Measurements from ENCODE around the gene BLTP3B. TPM values are rescaled to one million over a fixed set of nuclear protein-coding genes. Genes with fewer than 3 reads are reported as not detected.

The BLTP3B gene
- polyA plus RNA-seq, 6 donors from 2014 or later, result 19.9 to 34.6 (median 25.0) TPM

DNA sequence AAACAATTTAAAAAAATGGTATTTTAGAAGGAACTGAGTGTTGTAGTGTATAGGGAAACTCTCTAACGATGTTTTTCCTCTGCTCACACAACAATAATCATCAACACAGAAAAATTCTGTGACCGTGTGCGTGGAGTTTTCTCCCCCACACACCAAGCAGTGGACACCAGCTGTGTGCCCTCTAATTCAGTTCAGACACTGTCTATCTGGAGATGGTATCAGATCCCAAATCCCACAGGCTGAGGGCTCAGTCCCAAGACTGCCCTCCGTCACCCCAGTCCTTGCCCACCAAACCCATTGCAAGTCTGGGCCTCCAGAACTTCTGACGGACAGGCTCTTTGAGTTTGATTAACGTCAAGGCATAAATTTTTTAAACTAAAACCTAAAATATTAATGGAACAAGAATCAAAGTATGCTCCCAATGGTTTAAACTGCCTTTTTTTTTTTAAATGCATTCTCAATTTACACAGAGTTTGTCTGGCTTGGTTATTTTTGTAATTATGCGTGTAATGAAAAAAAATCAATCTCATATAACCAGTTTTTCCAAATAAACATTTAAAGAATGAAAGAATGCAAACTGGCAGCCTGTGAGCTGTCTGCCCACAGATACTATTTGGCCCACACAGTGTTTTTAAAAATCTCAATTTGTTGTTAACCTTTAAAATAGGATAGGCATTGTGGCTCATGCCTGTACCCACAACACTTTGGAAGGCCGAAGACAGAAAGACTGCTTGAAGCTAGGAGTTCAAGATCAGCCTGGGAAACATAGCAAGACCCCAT lies 19.2 kb downstream of the BLTP3B start:
- peaks cover 0 to 14% (median 5%) of the 10 kb centered on the region in 7 donors for H3K9me3 Mint-ChIP-seq
- DNase-seq (no peak), ATAC-seq (ENCODE audit: low read depth in 2 of 2) (no peak)
- no peaks in the 10 kb centered on the region for H3K27me3 Mint-ChIP-seq
- H3K4me3 Mint-ChIP-seq, result no peak overlapping the region
- peaks cover 5 to 8% of the 10 kb centered on the region in 2 donors for H3K36me3 Mint-ChIP-seq
- peaks cover 17 to 23% (median 22%) of the 10 kb centered on the region in 3 donors for H3K4me1 Mint-ChIP-seq
- no peak overlapping the region for H3K27ac Mint-ChIP-seq

GRCh38 chr12:100120355-100120754 lies 22.3 kb downstream of the BLTP3B start:
- peaks cover 8 to 13% of the 10 kb centered on the region in 2 donors for H3K36me3 Mint-ChIP-seq
- no peak for ATAC-seq (ENCODE audit: low read depth in 2 of 2)
- no peak overlapping the region for H3K27ac Mint-ChIP-seq

GRCh38 chr12:100115291-100115690 lies 27.4 kb downstream of the BLTP3B start:
- Mint-ChIP-seq H3K27ac (peak overlapping the region in 2 of 6 donors; percentile 4 to 30), H3K27me3 (no peaks in the 10 kb centered on the region), H3K36me3 (peaks cover 1 to 13% of the 10 kb centered on the region in 2 donors), H3K9me3 (peaks cover 0 to 9% (median 1%) of the 10 kb centered on the region in 7 donors), H3K4me3 (no peak overlapping the region), H3K4me1 (peaks cover 21 to 62% (median 53%) of the 10 kb centered on the region in 3 donors)
- no peak for DNase-seq
- ATAC-seq (ENCODE audit: low read depth in 2 of 2), result no peak

More at GRCh38 chr12:100120355-100120754, 22.3 kb downstream of the BLTP3B start:
- peaks cover 18 to 27% (median 27%) of the 10 kb centered on the region in 3 donors for H3K4me1 Mint-ChIP-seq
- peaks cover 0 to 14% (median 6%) of the 10 kb centered on the region in 7 donors for H3K9me3 Mint-ChIP-seq
- H3K27me3 Mint-ChIP-seq, result no peaks in the 10 kb centered on the region
- H3K4me3 Mint-ChIP-seq, result no peak overlapping the region
- DNase-seq, result no peak

DNA sequence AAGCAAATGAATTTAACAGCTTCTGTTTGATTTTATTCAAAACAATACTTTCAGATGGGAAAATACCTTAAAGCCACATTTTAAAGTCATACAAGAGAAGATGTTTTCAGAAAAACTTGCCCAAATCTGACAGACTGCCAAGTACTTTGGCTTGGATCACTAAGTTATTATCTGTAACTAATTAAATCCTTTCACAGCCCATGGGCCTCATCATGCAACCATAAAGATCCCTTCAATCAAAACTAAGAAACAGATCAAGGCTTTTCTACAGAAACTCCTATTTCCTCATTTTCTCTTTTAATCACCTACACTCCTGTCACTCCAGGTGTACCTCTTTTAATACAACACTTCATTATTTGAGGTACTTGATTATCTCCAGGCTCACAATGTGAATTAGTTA lies 28.1 kb downstream of the BLTP3B start:
- Mint-ChIP-seq H3K36me3 (peaks cover 0 to 10% of the 10 kb centered on the region in 2 donors), H3K9me3 (peaks cover 0 to 7% (median 1%) of the 10 kb centered on the region in 7 donors), H3K27me3 (no peaks in the 10 kb centered on the region), H3K4me3 (peak overlapping the region in 2 of 8 donors; percentile 18 to 21), H3K4me1 (peaks cover 23 to 66% (median 51%) of the 10 kb centered on the region in 3 donors), H3K27ac (peak overlapping the region in 1 of 6 donors; percentile 4)
- no peak for ATAC-seq (ENCODE audit: low read depth in 2 of 2)
- DNase-seq, result no peak

- H3K9me3 Mint-ChIP-seq, result peaks cover 0 to 7% (median 4%) of the 10 kb centered on the region in 7 donors
- DNase-seq, result no peak
- no peaks in the 10 kb centered on the region for H3K27me3 Mint-ChIP-seq
- ATAC-seq (ENCODE audit: low read depth in 2 of 2), result no peak
- peaks cover 12 to 21% of the 10 kb centered on the region in 2 donors for H3K36me3 Mint-ChIP-seq
- H3K4me3 Mint-ChIP-seq, result no peak overlapping the region
- peaks cover 17 to 52% (median 33%) of the 10 kb centered on the region in 3 donors for H3K4me1 Mint-ChIP-seq
- H3K27ac Mint-ChIP-seq, result peak overlapping the region in 1 of 6 donors; percentile 2
Observed at GRCh38 chr12:100110276-100110675, 32.4 kb downstream of the BLTP3B start.

GRCh38 chr12:100106861-100107260 lies 35.8 kb downstream of the BLTP3B start:
- no peak for DNase-seq
- Mint-ChIP-seq H3K9me3 (peaks cover 0 to 7% (median 4%) of the 10 kb centered on the region in 7 donors), H3K27ac (no peak overlapping the region), H3K27me3 (no peaks in the 10 kb centered on the region), H3K36me3 (peaks cover 12 to 25% of the 10 kb centered on the region in 2 donors), H3K4me1 (peaks cover 5 to 22% (median 11%) of the 10 kb centered on the region in 3 donors), H3K4me3 (no peak overlapping the region)
- ATAC-seq (ENCODE audit: low read depth in 2 of 2), result no peak

GRCh38 chr12:100105661-100106060 lies 37.0 kb downstream of the BLTP3B start:
- ATAC-seq (ENCODE audit: low read depth in 2 of 2) (no peak), DNase-seq (no peak)
- Mint-ChIP-seq H3K27me3 (no peaks in the 10 kb centered on the region), H3K9me3 (peaks cover 0 to 7% (median 4%) of the 10 kb centered on the region in 7 donors), H3K4me1 (peaks cover 2 to 17% (median 10%) of the 10 kb centered on the region in 3 donors), H3K4me3 (no peak overlapping the region), H3K36me3 (peaks cover 12 to 25% of the 10 kb centered on the region in 2 donors), H3K27ac (no peak overlapping the region)

GRCh38 chr12:100101000-100101399 lies 41.7 kb downstream of the BLTP3B start:
- H3K27ac Mint-ChIP-seq, result no peak overlapping the region
- peaks cover 0 to 10% (median 4%) of the 10 kb centered on the region in 3 donors for H3K4me1 Mint-ChIP-seq
- DNase-seq (no peak), ATAC-seq (ENCODE audit: low read depth in 2 of 2) (no peak)
- H3K9me3 Mint-ChIP-seq, result no peaks in the 10 kb centered on the region
- H3K36me3 Mint-ChIP-seq, result peaks cover 0 to 17% of the 10 kb centered on the region in 2 donors
- H3K4me3 Mint-ChIP-seq, result no peak overlapping the region
- H3K27me3 Mint-ChIP-seq, result no peaks in the 10 kb centered on the region

Other genes with a start within 250 kb of the BLTP3B start
- not detected for gene ANKS1B, start 157.9 kb downstream of the BLTP3B start, polyA plus RNA-seq (ENCODE audit: low read depth in 6 of 6)
- gene ACTR6, start 57.9 kb upstream of the BLTP3B start, polyA plus RNA-seq (ENCODE audit: low read depth in 6 of 6), result 10 to 100 TPM; 29.3 to 40.0 (median 34.9) TPM
- gene DEPDC4, start 124.2 kb upstream of the BLTP3B start, polyA plus RNA-seq (ENCODE audit: low read depth in 6 of 6), result 1 to 10 TPM in 3 of 6 donors, under 1 TPM in 1, not detected in 2; 0.62 to 2.0 (median 1.2) TPM
- 10 to 100 TPM; 18.9 to 25.1 (median 21.7) TPM for gene SCYL2, start 124.3 kb upstream of the BLTP3B start, polyA plus RNA-seq (ENCODE audit: low read depth in 6 of 6)
- gene SLC17A8, start 214.2 kb upstream of the BLTP3B start, polyA plus RNA-seq (ENCODE audit: low read depth in 6 of 6), result not detected

Data from naive B cell (primary cell).